HG03103 (cell line): ENCODE data around the gene EPGN.

Experiments
- ATAC-seq: cut with Tn5 transposase; IDR thresholded peaks from one replicate; pipeline ENCODE4 v1.9.1; 2021; ENCODE audit warnings: low read depth; ENCODE audit not compliant: unreplicated experiment

Gene EPGN

GRCh38 chr4:74307170-74307569 is 1.1 kb upstream of the EPGN start:
- no peak for ATAC-seq

- no peak for ATAC-seq
These were observed 953 bp downstream of the EPGN start for GRCh38 chr4:74309223-74309622.

- ATAC-seq: peak; percentile 53
These were observed 3.5 kb downstream of the EPGN start for GRCh38 chr4:74311696-74312313.

GRCh38 chr4:74314329-74314728 is 6.1 kb downstream of the EPGN start:
- ATAC-seq: no peak

GRCh38 chr4:74314944-74315343 is 6.7 kb downstream of the EPGN start:
- no peak for ATAC-seq

GRCh38 chr4:74315376-74315775 is 7.1 kb downstream of the EPGN start:
- ATAC-seq: no peak

- no peak for ATAC-seq
These were observed 8.1 kb downstream of the EPGN start for GRCh38 chr4:74316397-74316796.

- ATAC-seq: no peak
These were observed 9.5 kb downstream of the EPGN start for GRCh38 chr4:74317616-74318246.

- ATAC-seq: no peak
These were observed 10.0 kb downstream of the EPGN start for GRCh38 chr4:74318276-74318675.

GRCh38 chr4:74319470-74319869 is 11.2 kb downstream of the EPGN start:
- ATAC-seq: no peak

- ATAC-seq: peak; percentile 75
These were observed 12.4 kb downstream of the EPGN start for GRCh38 chr4:74320559-74321118.

GRCh38 chr4:74322301-74322700 is 14.0 kb downstream of the EPGN start:
- ATAC-seq: no peak

- ATAC-seq: no peak
These were observed 15.4 kb downstream of the EPGN start for GRCh38 chr4:74323663-74324062.

- no peak for ATAC-seq
These were observed 16.0 kb downstream of the EPGN start for GRCh38 chr4:74324262-74324661.

- no peak for ATAC-seq
These were observed 17.6 kb downstream of the EPGN start for GRCh38 chr4:74325886-74326285.

- no peak for ATAC-seq
These were observed 19.5 kb downstream of the EPGN start for GRCh38 chr4:74327762-74328161.

- ATAC-seq: no peak
These were observed 20.2 kb downstream of the EPGN start for GRCh38 chr4:74328501-74328900.

- no peak for ATAC-seq
These were observed 21.0 kb downstream of the EPGN start for GRCh38 chr4:74329307-74329706.

- no peak for ATAC-seq
These were observed 22.1 kb downstream of the EPGN start for GRCh38 chr4:74330295-74330750.

GRCh38 chr4:74331252-74331651 is 23.0 kb downstream of the EPGN start:
- ATAC-seq: no peak

GRCh38 chr4:74331944-74332343 is 23.7 kb downstream of the EPGN start:
- no peak for ATAC-seq

GRCh38 chr4:74334636-74335035 is 26.4 kb downstream of the EPGN start:
- no peak for ATAC-seq
